Neural progenitor cell (in vitro differentiated cells): Measurements from ENCODE around the gene ARPP21. TPM values are rescaled to one million over a fixed set of nuclear protein-coding genes. Genes with fewer than 3 reads are reported as not detected.

ENCODE experiments used
- DNase-seq: peaks from one replicate; pipeline ENCODE4 v3.0.0-alpha.2; 2016; ENCODE audit warnings: low spot score
- H2AFZ ChIP-seq: fragments of 200-600 bp; sonication (generic); replicated peaks from 2 replicates; pipeline ENCODE4 v1.6.1; 2016; ENCODE audit warnings: antibody characterized with exemption
- H3F3A ChIP-seq: fragments of 200-600 bp; sonication (generic); 2 replicates; pipeline ENCODE4 v1.6.1; 2016; ENCODE audit warnings: antibody characterized with exemption, low read depth
- H3K27ac ChIP-seq: fragments of 200-600 bp; sonication (generic); 2 replicates; pipeline ENCODE4 v1.5.1; 2016; ENCODE audit warnings: mild to moderate bottlenecking
- H3K27me3 ChIP-seq: fragments of 200-600 bp; sonication (generic); 2 replicates; pipeline ENCODE4 v1.6.1; 2016; ENCODE audit warnings: mild to moderate bottlenecking, moderate library complexity
- H3K36me3 ChIP-seq: fragments of 200-600 bp; sonication (generic); 2 replicates; pipeline ENCODE4 v1.5.1; 2016
- H3K4me1 ChIP-seq: fragments of 200-600 bp; sonication (generic); 2 replicates; pipeline ENCODE4 v1.6.1; 2016; ENCODE audit warnings: mixed run types
- H3K4me2 ChIP-seq: fragments of 200-600 bp; sonication (generic); 2 replicates; pipeline ENCODE4 v1.6.1; 2016
- H3K4me3 ChIP-seq: fragments of 200-600 bp; sonication (generic); 2 replicates; pipeline ENCODE4 v1.5.1; 2016
- H3K79me2 ChIP-seq: fragments of 200-600 bp; sonication (generic); 2 replicates; pipeline ENCODE4 v1.6.1; 2016; ENCODE audit warnings: low read depth
- H3K9ac ChIP-seq: fragments of 200-600 bp; sonication (generic); 2 replicates; pipeline ENCODE4 v1.6.1; 2016
- H3K9me3 ChIP-seq: fragments of 200-600 bp; sonication (generic); 2 replicates; pipeline ENCODE4 v1.5.1; 2016; ENCODE audit warnings: low read depth
- H4K20me1 ChIP-seq: fragments of 200-600 bp; sonication (generic); 2 replicates; pipeline ENCODE4 v1.6.1; 2016; ENCODE audit warnings: low read depth
- H3K27ac Mint-ChIP-seq: 3 replicates; pipeline ENCODE4 v1.8.0; 2021; ENCODE audit warnings: mixed read lengths
- H3K27me3 Mint-ChIP-seq: 2 replicates; pipeline ENCODE4 v1.8.0; 2022; ENCODE audit warnings: low read depth, mild to moderate bottlenecking, inconsistent platforms, moderate library complexity, mixed read lengths; ENCODE audit not compliant: insufficient read depth
- H3K36me3 Mint-ChIP-seq: 3 replicates; pipeline ENCODE4 v1.8.0; 2021; ENCODE audit warnings: mixed read lengths
- H3K4me1 Mint-ChIP-seq: 3 replicates; pipeline ENCODE4 v1.8.0; 2021; ENCODE audit warnings: mixed read lengths
- H3K4me3 Mint-ChIP-seq: 3 replicates; pipeline ENCODE4 v1.8.0; 2021; ENCODE audit warnings: mild to moderate bottlenecking, moderate library complexity, mixed read lengths
- H3K9me3 Mint-ChIP-seq: 3 replicates; pipeline ENCODE4 v1.8.0; 2020; ENCODE audit warnings: mixed read lengths
- EZH2 ChIP-seq: fragments of 200-600 bp; sonication (generic); IDR thresholded peaks from 2 replicates; pipeline ENCODE4 v1.6.1; 2017; ENCODE audit warnings: antibody characterized with exemption, mild to moderate bottlenecking, moderate library complexity
- EZH2phosphoT487 ChIP-seq: fragments of 200-600 bp; sonication (generic); IDR thresholded peaks from 2 replicates; pipeline ENCODE4 v1.6.1; 2017; ENCODE audit warnings: antibody characterized with exemption
- total RNA-seq: library from RNA; depleted of rRNA; stranded (reverse); fragments of >200 nt; gene quantifications from 2 replicates; pipeline ENCODE4 v1.2.3, GENCODE V29; 2015; ENCODE audit warnings: low replicate concordance
- TF ChIP-seq, protein P1 (sequence below): fragments of 200-600 bp; sonication (generic); IDR thresholded peaks from 2 replicates; pipeline ENCODE4 v1.5.1; 2017; ENCODE audit warnings: antibody characterized with exemption, mild to moderate bottlenecking

Gene ARPP21
- total RNA-seq, 1 donor from 2014 or later = not detected

DNA sequence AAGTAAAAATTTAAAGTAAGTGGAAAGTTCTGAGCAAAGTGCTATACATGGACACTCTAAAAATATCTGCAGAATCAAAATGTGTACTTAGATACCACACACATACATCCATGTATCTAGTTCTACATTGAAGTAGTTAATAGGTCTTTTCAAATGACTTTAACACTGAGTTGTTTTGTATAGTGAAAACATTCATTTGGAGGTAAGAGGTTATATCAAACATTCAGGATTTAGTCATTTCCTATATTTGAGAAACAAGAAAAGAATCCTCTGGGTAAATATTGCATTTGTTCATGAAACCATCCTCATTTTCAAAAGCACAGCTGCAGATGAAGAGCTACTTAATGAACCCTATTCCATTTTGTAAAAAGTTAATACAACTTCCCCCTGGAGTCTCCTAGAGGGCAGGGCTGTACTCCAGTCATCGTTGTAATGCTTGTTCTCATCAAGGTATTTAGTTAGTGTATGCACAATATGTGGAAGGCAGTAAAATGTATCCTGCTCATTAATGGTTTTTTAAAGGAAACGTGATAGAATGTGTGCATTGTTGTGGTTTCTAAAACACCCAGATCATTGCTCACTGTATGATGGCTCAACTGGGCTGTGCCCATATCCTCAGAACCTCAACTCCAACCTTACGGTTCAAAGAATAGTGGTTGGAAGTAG, 26.2 kb downstream of the ARPP21 start:
- Histone ChIP-seq H3K4me1 (no peaks in the 10 kb centered on the region), H3K27ac (no peak overlapping the region), H2AFZ (no peak overlapping the region), H3K4me2 (no peak overlapping the region), H3F3A (no peaks in the 10 kb centered on the region), H3K9me3 (no peaks in the 10 kb centered on the region), H3K9ac (no peak overlapping the region), H3K79me2 (no peaks in the 10 kb centered on the region), H4K20me1 (no peaks in the 10 kb centered on the region), H3K4me3 (no peak overlapping the region), H3K27me3 (no peaks in the 10 kb centered on the region), H3K36me3 (no peaks in the 10 kb centered on the region)
- TF ChIP-seq, protein P1, sequence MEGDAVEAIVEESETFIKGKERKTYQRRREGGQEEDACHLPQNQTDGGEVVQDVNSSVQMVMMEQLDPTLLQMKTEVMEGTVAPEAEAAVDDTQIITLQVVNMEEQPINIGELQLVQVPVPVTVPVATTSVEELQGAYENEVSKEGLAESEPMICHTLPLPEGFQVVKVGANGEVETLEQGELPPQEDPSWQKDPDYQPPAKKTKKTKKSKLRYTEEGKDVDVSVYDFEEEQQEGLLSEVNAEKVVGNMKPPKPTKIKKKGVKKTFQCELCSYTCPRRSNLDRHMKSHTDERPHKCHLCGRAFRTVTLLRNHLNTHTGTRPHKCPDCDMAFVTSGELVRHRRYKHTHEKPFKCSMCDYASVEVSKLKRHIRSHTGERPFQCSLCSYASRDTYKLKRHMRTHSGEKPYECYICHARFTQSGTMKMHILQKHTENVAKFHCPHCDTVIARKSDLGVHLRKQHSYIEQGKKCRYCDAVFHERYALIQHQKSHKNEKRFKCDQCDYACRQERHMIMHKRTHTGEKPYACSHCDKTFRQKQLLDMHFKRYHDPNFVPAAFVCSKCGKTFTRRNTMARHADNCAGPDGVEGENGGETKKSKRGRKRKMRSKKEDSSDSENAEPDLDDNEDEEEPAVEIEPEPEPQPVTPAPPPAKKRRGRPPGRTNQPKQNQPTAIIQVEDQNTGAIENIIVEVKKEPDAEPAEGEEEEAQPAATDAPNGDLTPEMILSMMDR = no peak
- TF ChIP-seq EZH2phosphoT487 (no peak), EZH2 (no peak)
- Mint-ChIP-seq H3K36me3 (no peaks in the 10 kb centered on the region), H3K27me3 (no peaks in the 10 kb centered on the region), H3K9me3 (no peaks in the 10 kb centered on the region), H3K4me1 (peaks cover 10% of the 10 kb centered on the region), H3K27ac (no peak overlapping the region), H3K4me3 (no peak overlapping the region)
- no peak for DNase-seq

DNA sequence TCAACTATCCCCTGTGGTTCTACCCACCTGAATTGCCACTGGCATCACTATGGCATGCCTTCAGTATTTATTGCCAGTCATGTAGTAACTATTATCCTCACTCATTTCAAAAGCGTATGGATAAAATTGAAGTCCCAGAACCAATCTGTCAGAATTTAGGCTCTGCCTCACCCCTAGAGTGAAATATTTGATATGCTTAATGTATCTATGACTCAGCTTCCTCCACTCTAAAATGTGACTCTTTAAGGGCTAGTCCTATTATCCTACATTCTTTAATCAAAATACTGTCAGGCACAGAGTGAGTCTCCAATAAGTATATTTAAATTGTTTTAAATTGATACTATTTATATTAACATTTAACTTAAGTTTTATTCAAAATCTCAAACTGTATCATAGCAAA, 27.6 kb downstream of the ARPP21 start:
- Mint-ChIP-seq H3K27me3 (no peaks in the 10 kb centered on the region), H3K4me1 (peaks cover 10% of the 10 kb centered on the region), H3K9me3 (no peaks in the 10 kb centered on the region), H3K36me3 (no peaks in the 10 kb centered on the region), H3K27ac (no peak overlapping the region), H3K4me3 (no peak overlapping the region)
- Histone ChIP-seq H4K20me1 (no peaks in the 10 kb centered on the region), H3K36me3 (no peaks in the 10 kb centered on the region), H3K79me2 (no peaks in the 10 kb centered on the region), H3K27ac (no peak overlapping the region), H3K4me1 (no peaks in the 10 kb centered on the region), H3K4me3 (no peak overlapping the region), H3F3A (no peaks in the 10 kb centered on the region), H3K27me3 (no peaks in the 10 kb centered on the region), H2AFZ (no peak overlapping the region), H3K9ac (no peak overlapping the region), H3K9me3 (no peaks in the 10 kb centered on the region), H3K4me2 (no peak overlapping the region)
- DNase-seq = no peak
- TF ChIP-seq, protein P1 = no peak
- TF ChIP-seq EZH2phosphoT487 (no peak), EZH2 (no peak)

DNA sequence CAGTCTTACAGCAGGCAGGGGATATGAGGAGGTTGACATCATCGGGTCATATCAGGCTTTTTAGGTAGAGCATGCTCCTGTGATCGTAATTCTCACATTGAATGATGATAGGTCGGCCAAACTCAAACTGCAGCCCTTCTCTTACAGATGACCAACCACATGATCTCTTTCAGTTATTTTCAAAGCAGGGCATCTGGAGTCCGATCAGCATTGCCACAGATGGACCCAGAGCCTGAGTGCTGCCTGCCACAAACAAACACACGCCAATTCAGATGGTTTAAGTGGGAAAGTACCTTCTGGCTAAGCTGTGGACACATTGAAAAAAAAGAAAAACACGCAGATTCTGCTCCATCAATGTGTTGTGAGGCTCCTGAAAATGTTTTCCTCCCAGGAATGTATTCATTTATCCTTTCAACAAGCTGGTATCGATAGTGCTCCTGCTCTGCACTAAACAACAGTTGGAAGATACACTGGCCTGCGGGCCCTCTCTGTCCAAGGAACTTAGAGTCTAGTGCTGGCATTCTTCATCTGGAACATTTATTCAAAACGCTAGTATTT, 31.2 kb downstream of the ARPP21 start:
- Histone ChIP-seq H3K4me3 (no peak overlapping the region), H3K36me3 (no peaks in the 10 kb centered on the region), H4K20me1 (no peaks in the 10 kb centered on the region), H3F3A (no peaks in the 10 kb centered on the region), H2AFZ (no peak overlapping the region), H3K9ac (no peak overlapping the region), H3K4me2 (no peak overlapping the region), H3K79me2 (no peaks in the 10 kb centered on the region), H3K9me3 (no peaks in the 10 kb centered on the region), H3K27me3 (peaks cover 4% of the 10 kb centered on the region), H3K27ac (no peak overlapping the region), H3K4me1 (no peaks in the 10 kb centered on the region)
- H3K4me3 Mint-ChIP-seq = no peak overlapping the region
- H3K36me3 Mint-ChIP-seq = no peaks in the 10 kb centered on the region
- H3K4me1 Mint-ChIP-seq = peaks cover 5% of the 10 kb centered on the region
- H3K27ac Mint-ChIP-seq = no peak overlapping the region
- H3K9me3 Mint-ChIP-seq = no peaks in the 10 kb centered on the region
- DNase-seq = no peak
- H3K27me3 Mint-ChIP-seq = no peaks in the 10 kb centered on the region
- TF ChIP-seq EZH2phosphoT487 (no peak), EZH2 (no peak)
- TF ChIP-seq, protein P1 = no peak
